ENCODE data around the gene FLVCR1.
A peak's percentile ranks its signal among the peaks of the same experiment; 100 is the strongest.
"Not testable (repeated sequence)": the region's sequence is repeated elsewhere in the genome, so short reads cannot be mapped to it uniquely, and the experiment has no call there.

Gene FLVCR1

GRCh38 chr1:212857992-212858460 is at the start of gene FLVCR1:
Gene FLVCR1 (plus strand): TSS chr1:212858275. CDS start chr1:212858453, 178 bp downstream.
- DNase-seq (ENCODE audit: low read depth in 4 of 4, low spot score in 1 of 4): peak; percentile 77 to 95 (median 83)

- DNase-seq (ENCODE audit: low read depth in 4 of 4, low spot score in 1 of 4): no peak
Measured at GRCh38 chr1:212814537-212815334, 43.3 kb upstream of the FLVCR1 start.

- no peak for DNase-seq (ENCODE audit: low read depth in 4 of 4, low spot score in 1 of 4)
Measured at GRCh38 chr1:212816567-212817278, 41.4 kb upstream of the FLVCR1 start.

- DNase-seq (ENCODE audit: low read depth in 4 of 4, low spot score in 1 of 4): no peak
Measured at GRCh38 chr1:212819726-212820125, 38.3 kb upstream of the FLVCR1 start.

- DNase-seq (ENCODE audit: low read depth in 4 of 4, low spot score in 1 of 4): no peak
Measured at GRCh38 chr1:212820969-212821368, 37.1 kb upstream of the FLVCR1 start.

GRCh38 chr1:212822956-212823355 is 35.1 kb upstream of the FLVCR1 start:
- no peak for DNase-seq (ENCODE audit: low read depth in 4 of 4, low spot score in 1 of 4)

GRCh38 chr1:212824201-212824600 is 33.9 kb upstream of the FLVCR1 start:
- DNase-seq (ENCODE audit: low read depth in 4 of 4, low spot score in 1 of 4): no peak

- DNase-seq (ENCODE audit: low read depth in 4 of 4, low spot score in 1 of 4): no peak
Measured at GRCh38 chr1:212825798-212826452, 32.1 kb upstream of the FLVCR1 start.

- DNase-seq (ENCODE audit: low read depth in 4 of 4, low spot score in 1 of 4): no peak
Measured at GRCh38 chr1:212827171-212827776, 30.8 kb upstream of the FLVCR1 start.

- no peak for DNase-seq (ENCODE audit: low read depth in 4 of 4, low spot score in 1 of 4)
Measured at GRCh38 chr1:212827831-212828278, 30.2 kb upstream of the FLVCR1 start.

- no peak for DNase-seq (ENCODE audit: low read depth in 4 of 4, low spot score in 1 of 4)
Measured at GRCh38 chr1:212828395-212828794, 29.7 kb upstream of the FLVCR1 start.

- not testable (repeated sequence) for DNase-seq (ENCODE audit: low read depth in 4 of 4, low spot score in 1 of 4)
Measured at GRCh38 chr1:212833211-212834207, 24.6 kb upstream of the FLVCR1 start.

GRCh38 chr1:212838145-212838544 is 19.9 kb upstream of the FLVCR1 start:
- DNase-seq (ENCODE audit: low read depth in 4 of 4, low spot score in 1 of 4): no peak

GRCh38 chr1:212844521-212844920 is 13.6 kb upstream of the FLVCR1 start:
- not testable (repeated sequence) for DNase-seq (ENCODE audit: low read depth in 4 of 4, low spot score in 1 of 4)

- no peak for DNase-seq (ENCODE audit: low read depth in 4 of 4, low spot score in 1 of 4)
Measured at GRCh38 chr1:212847549-212847948, 10.5 kb upstream of the FLVCR1 start, which contains the start of gene SPATA45. Gene SPATA45 (minus strand): TSS chr1:212847649. CDS start chr1:212836149, 11,500 bp downstream.

GRCh38 chr1:212852105-212852688 is 5.9 kb upstream of the FLVCR1 start:
- no peak for DNase-seq (ENCODE audit: low read depth in 4 of 4, low spot score in 1 of 4)

- no peak for DNase-seq (ENCODE audit: low read depth in 4 of 4, low spot score in 1 of 4)
Measured at GRCh38 chr1:212853658-212854057, 4.4 kb upstream of the FLVCR1 start.

GRCh38 chr1:212856755-212857154 is 1.3 kb upstream of the FLVCR1 start:
- no peak for DNase-seq (ENCODE audit: low read depth in 4 of 4, low spot score in 1 of 4)

GRCh38 chr1:212858461-212859265 is 588 bp downstream of the FLVCR1 start:
- peak in 2 of 4 experiments; percentile 2 to 6 for DNase-seq (ENCODE audit: low read depth in 4 of 4, low spot score in 1 of 4)

All from stimulated activated CD4-positive, alpha-beta T cell treated with anti-CD3 and anti-CD28 coated beads, Interleukin-1b, Interleukin-23, amount 100 ng/mL, for 24 hours (primary cell).